Colonic mucosa (tissue), 4 donors: Measurements from ENCODE around the gene ALS2CL. TPM values are rescaled to one million over a fixed set of nuclear protein-coding genes. Genes with fewer than 3 reads are reported as not detected.

ENCODE experiments used
- DNase-seq: peaks from one replicate; pipeline ENCODE4 v3.0.0-alpha.2; 2020
- H3K27ac ChIP-seq: fragments of 200-600 bp; one replicate; pipeline ENCODE4 v1.8.0; 2021
- H3K27me3 ChIP-seq: fragments of 200-600 bp; one replicate; pipeline ENCODE4 v1.8.0; 2021
- H3K36me3 ChIP-seq: fragments of 200-600 bp; one replicate; pipeline ENCODE4 v1.8.0; 2021
- H3K4me1 ChIP-seq: fragments of 200-600 bp; one replicate; pipeline ENCODE4 v1.8.0; 2021; ENCODE audit warnings: mild to moderate bottlenecking
- H3K4me3 ChIP-seq: fragments of 200-600 bp; one replicate; pipeline ENCODE4 v1.8.0; 2021
- H3K9ac ChIP-seq, 2 donors: one replicate each; pipeline ENCODE4 v1.7.0; 2013; ENCODE audit warnings: control low read depth in 2 of 2, low read depth in 2 of 2, low read length in 2 of 2
- H3K9me3 ChIP-seq: fragments of 200-600 bp; one replicate; pipeline ENCODE4 v1.8.0; 2021
- intact Hi-C: fragments of 100-400 bp; cut with DNase I; formaldehyde crosslinking; loops from one replicate; pipeline ENCODE4 v1.14.1; 2022
- total RNA-seq, 2 donors: library from RNA; stranded (reverse); fragmentation: NEBNext Ultra II Directional in 1 of 2; extraction: Animal tissue kit (Norgen Biotek cat#: 25700) in 1 of 2; gene quantifications; one replicate each; pipeline ENCODE4 v1.2.1, GENCODE V29; 2021
- TF ChIP-seq, protein P1 (sequence below): fragments of 200-600 bp; IDR thresholded peaks from one replicate; pipeline ENCODE4 v1.8.0; 2022; ENCODE audit warnings: antibody characterized with exemption, mild to moderate bottlenecking
- donor health status: healthy.
- donor health status: DM: no; HTN: no; CAD: no.
- donor health status: DM: no; HTN: no; CAD: no.

The ALS2CL gene
- total RNA-seq, 2 donors from 2014 or later, result 21.8 to 40.3 TPM

DNA sequence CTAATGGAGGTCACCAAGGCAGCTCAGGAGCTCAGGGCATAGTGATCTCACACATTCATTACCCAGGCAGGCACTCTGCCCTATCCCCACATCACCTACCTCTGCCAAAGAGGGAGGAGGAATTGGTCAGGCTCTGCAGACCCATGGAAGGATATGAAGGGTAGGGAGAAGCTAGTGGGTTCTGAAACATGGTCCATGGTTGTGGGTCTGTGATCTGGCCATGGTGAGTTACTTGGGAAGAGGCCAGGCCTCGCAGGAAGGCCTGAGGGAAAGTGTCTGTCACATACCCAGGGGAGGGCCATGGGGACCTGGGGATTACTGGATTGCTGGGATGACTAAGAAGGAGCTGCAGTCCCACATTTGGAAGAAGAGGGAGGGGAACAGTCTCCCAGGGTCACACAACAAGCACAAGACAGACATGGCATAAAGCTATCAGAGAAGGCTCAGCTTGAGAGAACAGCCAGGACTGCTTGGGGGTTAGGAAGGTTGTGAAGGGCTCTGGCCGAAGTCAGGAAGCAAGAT, 25.6 kb upstream of the ALS2CL start:
- DNase-seq, result no peak
- Histone ChIP-seq H3K4me1 (no peaks in the 10 kb centered on the region), H3K9me3 (no peaks in the 10 kb centered on the region), H3K36me3 (no peaks in the 10 kb centered on the region), H3K27ac (no peak overlapping the region), H3K27me3 (peaks cover 3% of the 10 kb centered on the region), H3K9ac (no peak overlapping the region), H3K4me3 (no peak overlapping the region)
- TF ChIP-seq, protein P1, sequence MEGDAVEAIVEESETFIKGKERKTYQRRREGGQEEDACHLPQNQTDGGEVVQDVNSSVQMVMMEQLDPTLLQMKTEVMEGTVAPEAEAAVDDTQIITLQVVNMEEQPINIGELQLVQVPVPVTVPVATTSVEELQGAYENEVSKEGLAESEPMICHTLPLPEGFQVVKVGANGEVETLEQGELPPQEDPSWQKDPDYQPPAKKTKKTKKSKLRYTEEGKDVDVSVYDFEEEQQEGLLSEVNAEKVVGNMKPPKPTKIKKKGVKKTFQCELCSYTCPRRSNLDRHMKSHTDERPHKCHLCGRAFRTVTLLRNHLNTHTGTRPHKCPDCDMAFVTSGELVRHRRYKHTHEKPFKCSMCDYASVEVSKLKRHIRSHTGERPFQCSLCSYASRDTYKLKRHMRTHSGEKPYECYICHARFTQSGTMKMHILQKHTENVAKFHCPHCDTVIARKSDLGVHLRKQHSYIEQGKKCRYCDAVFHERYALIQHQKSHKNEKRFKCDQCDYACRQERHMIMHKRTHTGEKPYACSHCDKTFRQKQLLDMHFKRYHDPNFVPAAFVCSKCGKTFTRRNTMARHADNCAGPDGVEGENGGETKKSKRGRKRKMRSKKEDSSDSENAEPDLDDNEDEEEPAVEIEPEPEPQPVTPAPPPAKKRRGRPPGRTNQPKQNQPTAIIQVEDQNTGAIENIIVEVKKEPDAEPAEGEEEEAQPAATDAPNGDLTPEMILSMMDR, result no peak
- intact Hi-C loops, result no loop called here

DNA sequence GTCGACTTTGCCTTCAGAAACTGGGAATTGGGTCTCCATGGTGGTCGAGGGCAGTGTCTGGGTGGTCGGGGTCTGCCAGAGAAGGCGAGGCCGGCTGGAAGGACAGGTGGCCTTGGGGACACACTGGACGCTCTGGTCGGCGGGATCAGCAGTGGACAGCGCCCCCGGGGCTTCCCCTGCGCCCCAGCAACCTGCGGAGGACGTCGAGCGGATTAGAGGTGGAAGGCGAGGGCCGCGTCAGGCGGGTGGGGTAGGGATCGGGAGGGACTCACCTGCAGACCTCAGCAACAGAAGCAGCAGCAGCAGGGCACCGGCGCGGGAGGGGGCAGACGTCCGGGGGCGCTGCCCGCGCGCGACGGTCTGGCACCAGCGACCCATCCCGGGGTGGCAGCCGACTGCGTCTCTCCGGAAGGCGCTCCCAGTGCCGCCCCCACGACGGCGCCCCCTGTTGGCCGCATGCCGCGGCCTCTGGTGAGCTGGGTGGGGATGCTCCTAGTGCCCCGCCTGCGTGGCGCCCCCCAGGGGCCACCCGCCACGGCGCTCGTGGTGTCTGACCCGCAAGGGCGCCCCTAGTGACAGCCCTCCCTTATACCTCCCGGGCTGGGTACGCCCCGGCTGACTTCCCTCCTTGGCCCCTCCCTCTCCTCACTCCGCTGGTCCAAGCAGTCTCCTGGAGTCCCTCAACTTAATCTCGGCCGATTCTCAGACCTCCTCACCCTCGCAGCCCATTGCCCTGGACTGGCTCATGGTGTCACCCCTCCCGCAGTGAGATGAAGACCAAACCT, 24.2 kb upstream of the ALS2CL start, which contains the start of gene PRSS50:
Gene PRSS50 (minus strand): TSS at position 423 of the 785 bp plus-strand sequence. CDS start 45 bp downstream, at position 378.
- TF ChIP-seq, protein P1, result no peak
- peak; percentile 12 for DNase-seq
- H3K36me3 ChIP-seq, result no peaks in the 10 kb centered on the region

GRCh38 chr3:46716461-46717441, 23.3 kb upstream of the ALS2CL start:
- H3K4me1 ChIP-seq, result no peaks in the 10 kb centered on the region
- peaks cover 3% of the 10 kb centered on the region for H3K27me3 ChIP-seq
- H3K4me3 ChIP-seq, result no peak overlapping the region
- no peak overlapping the region for H3K27ac ChIP-seq
- no peak overlapping the region for H3K9ac ChIP-seq
- no peaks in the 10 kb centered on the region for H3K36me3 ChIP-seq
- H3K9me3 ChIP-seq, result no peaks in the 10 kb centered on the region
- DNase-seq, result peak; percentile 9
- intact Hi-C loops, result no loop called here
- TF ChIP-seq, protein P1, result no peak

More for the DNA sequence above, 24.2 kb upstream of the ALS2CL start, which contains the start of gene PRSS50:
- Histone ChIP-seq H3K27ac (no peak within 1 kb of the TSS), H3K4me1 (no peaks in the 10 kb centered on the region), H3K4me3 (no peak within 1 kb of the TSS), H3K9ac (no peak within 1 kb of the TSS), H3K9me3 (no peaks in the 10 kb centered on the region), H3K27me3 (peaks cover 3% of the 10 kb centered on the region)
- intact Hi-C loops, result no loop called here

GRCh38 chr3:46715507-46716175, 22.2 kb upstream of the ALS2CL start:
- TF ChIP-seq, protein P1, result no peak
- no peak for DNase-seq
- no peaks in the 10 kb centered on the region for H3K36me3 ChIP-seq
- no peaks in the 10 kb centered on the region for H3K9me3 ChIP-seq
- H3K4me3 ChIP-seq, result no peak overlapping the region
- no peaks in the 10 kb centered on the region for H3K4me1 ChIP-seq
- H3K27me3 ChIP-seq, result peaks cover 3% of the 10 kb centered on the region
- no peak overlapping the region for H3K9ac ChIP-seq
- intact Hi-C loops, result no loop called here
- no peak overlapping the region for H3K27ac ChIP-seq
